Immature natural killer cell (primary cell): ENCODE results near the gene MNDA. TPM values are rescaled to one million over a fixed set of nuclear protein-coding genes. Genes with fewer than 3 reads are reported as not detected.

Source experiments
- DNase-seq, 3 donors: peaks; one replicate each; pipeline ENCODE4 v3.0.0; 2022; ENCODE audit warnings: mixed read lengths in 1 of 3
- H3K27ac Mint-ChIP-seq, 6 donors: one replicate each; pipeline ENCODE4 v1.8.0; 2020; ENCODE audit warnings: mixed read lengths in 6 of 6, mild to moderate bottlenecking in 5 of 6, inconsistent platforms in 4 of 6, moderate library complexity in 3 of 6
- H3K27me3 Mint-ChIP-seq, 3 donors: one replicate each; pipeline ENCODE4 v1.8.0; 2020 to 2021; ENCODE audit warnings: low read depth in 3 of 3, mild to moderate bottlenecking in 3 of 3, mixed read lengths in 3 of 3, moderate library complexity in 3 of 3, inconsistent platforms in 1 of 3
- H3K36me3 Mint-ChIP-seq, 3 donors: one replicate each; pipeline ENCODE4 v1.8.0; 2020; ENCODE audit warnings: mixed read lengths in 3 of 3, inconsistent platforms in 2 of 3, mild to moderate bottlenecking in 2 of 3
- H3K4me1 Mint-ChIP-seq, 2 donors: one replicate each; pipeline ENCODE4 v1.8.0; 2020; ENCODE audit warnings: inconsistent platforms in 2 of 2, mild to moderate bottlenecking in 2 of 2, mixed read lengths in 2 of 2, moderate library complexity in 1 of 2
- H3K4me3 Mint-ChIP-seq, 5 donors: one replicate each; pipeline ENCODE4 v1.8.0; 2020; ENCODE audit warnings: mild to moderate bottlenecking in 5 of 5, mixed read lengths in 5 of 5, inconsistent platforms in 3 of 5, moderate library complexity in 3 of 5
- H3K9me3 Mint-ChIP-seq, 6 donors: one replicate each; pipeline ENCODE4 v1.8.0; 2020; ENCODE audit warnings: mild to moderate bottlenecking in 6 of 6, mixed read lengths in 6 of 6, inconsistent platforms in 4 of 6, moderate library complexity in 3 of 6
- polyA plus RNA-seq, 3 donors: library from polyadenylated mRNA; unstranded; fragments of 300-500 nt; fragmentation: Illumina TruSeq; gene quantifications; one replicate each; pipeline ENCODE4 v1.2.3, GENCODE V29; 2021

Gene MNDA
- polyA plus RNA-seq, 3 donors from 2014 or later, result 2.8 to 16.3 (median 8.8) TPM

DNA sequence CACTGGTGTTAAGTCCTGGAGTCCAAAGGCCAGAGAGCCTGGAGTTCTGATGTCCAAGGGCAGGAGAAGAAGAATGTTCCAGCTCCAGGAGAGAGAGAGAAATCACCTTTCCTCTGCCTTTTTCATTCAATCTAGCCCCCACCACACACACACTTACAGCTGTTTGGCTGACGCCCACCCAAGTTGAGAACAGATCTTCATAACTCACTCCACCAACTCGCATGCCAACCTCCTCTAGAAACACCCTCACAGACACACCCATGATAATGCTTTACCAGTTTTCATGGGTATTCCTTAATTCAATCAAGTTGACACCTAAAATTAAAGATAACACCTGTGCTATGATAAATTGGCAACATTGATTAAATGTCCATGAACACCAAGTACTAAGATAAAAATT, 42.0 kb downstream of the MNDA start:
- no peak overlapping the region for H3K27ac Mint-ChIP-seq
- DNase-seq, result no peak
- no peak overlapping the region for H3K4me3 Mint-ChIP-seq
- H3K27me3 Mint-ChIP-seq, result peaks cover 0 to 4% (median 3%) of the 10 kb centered on the region in 3 donors
- H3K9me3 Mint-ChIP-seq, result no peaks in the 10 kb centered on the region
- no peaks in the 10 kb centered on the region for H3K4me1 Mint-ChIP-seq
- H3K36me3 Mint-ChIP-seq, result peaks cover 0 to 5% (median 0%) of the 10 kb centered on the region in 3 donors

DNA sequence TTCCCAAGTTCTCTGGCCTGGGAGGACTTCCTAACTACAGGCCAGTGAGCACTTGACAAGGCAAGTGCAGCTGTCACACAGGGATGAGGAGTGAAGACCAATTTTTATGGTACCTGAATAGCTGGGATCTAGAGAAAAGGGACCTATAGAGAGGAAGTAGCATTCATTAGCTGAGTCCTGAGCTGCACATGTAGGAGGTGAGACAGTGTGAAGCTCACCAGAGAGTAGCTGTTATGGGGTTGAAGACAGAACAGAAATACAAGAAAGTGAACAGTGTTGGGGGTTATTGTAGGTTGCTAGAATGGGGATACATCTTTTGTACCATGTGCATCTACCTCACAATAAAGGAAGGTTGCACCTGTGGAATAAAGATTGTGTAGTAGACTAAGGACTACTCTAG, 62.5 kb downstream of the MNDA start:
- peaks cover 0 to 2% (median 0%) of the 10 kb centered on the region in 3 donors for H3K27me3 Mint-ChIP-seq
- H3K4me3 Mint-ChIP-seq, result no peak overlapping the region
- DNase-seq, result no peak
- peaks cover 10% of the 10 kb centered on the region in 2 donors for H3K4me1 Mint-ChIP-seq
- H3K36me3 Mint-ChIP-seq, result peaks cover 0 to 8% (median 0%) of the 10 kb centered on the region in 3 donors
- peak overlapping the region in 5 of 6 donors; percentile 2 to 36 (median 14) for H3K27ac Mint-ChIP-seq
- H3K9me3 Mint-ChIP-seq, result no peaks in the 10 kb centered on the region

DNA sequence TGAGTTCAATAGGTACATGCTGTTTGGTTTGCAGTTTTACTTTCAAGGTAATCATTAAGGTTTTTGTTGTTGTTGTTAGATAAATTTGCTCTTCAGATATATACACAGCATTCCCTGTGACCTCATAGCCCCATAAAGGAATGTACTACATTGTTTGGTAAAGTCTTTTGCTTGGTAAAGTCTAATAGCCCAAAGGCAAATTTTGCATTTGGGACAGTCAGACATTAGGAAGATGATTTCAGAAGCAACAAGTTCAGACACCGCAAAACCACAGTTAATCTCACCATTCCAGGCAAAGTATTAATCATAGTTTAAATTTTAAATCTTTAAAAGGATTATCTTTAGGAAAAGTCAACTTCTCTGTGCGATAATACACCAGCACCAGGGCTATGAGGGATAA, 67.6 kb downstream of the MNDA start:
- no peak for DNase-seq
- peaks cover 0 to 12% (median 0%) of the 10 kb centered on the region in 3 donors for H3K36me3 Mint-ChIP-seq
- H3K27ac Mint-ChIP-seq, result no peak overlapping the region
- no peaks in the 10 kb centered on the region for H3K9me3 Mint-ChIP-seq
- peaks cover 0 to 2% (median 1%) of the 10 kb centered on the region in 3 donors for H3K27me3 Mint-ChIP-seq
- H3K4me1 Mint-ChIP-seq, result peaks cover 2 to 5% of the 10 kb centered on the region in 2 donors
- no peak overlapping the region for H3K4me3 Mint-ChIP-seq

Other genes starting within 250 kb of the MNDA start
- gene OR10Z1, start 226.1 kb upstream of the MNDA start, polyA plus RNA-seq, result not detected
- gene SPTA1, start 144.6 kb upstream of the MNDA start, polyA plus RNA-seq, result not detected
- gene OR6K2, start 130.7 kb upstream of the MNDA start, polyA plus RNA-seq, result not detected
- gene OR6K3, start 110.6 kb upstream of the MNDA start, polyA plus RNA-seq, result not detected
- gene OR6K6, start 76.6 kb upstream of the MNDA start, polyA plus RNA-seq, result not detected
- gene OR6N1, start 59.2 kb upstream of the MNDA start, polyA plus RNA-seq, result not detected
- not detected for gene OR6N2, start 50.1 kb upstream of the MNDA start, polyA plus RNA-seq
- gene PYHIN1, start 100.2 kb downstream of the MNDA start, polyA plus RNA-seq, result 100 to 1,000 TPM; 141 to 290 (median 150) TPM
- 100 to 1,000 TPM in 1 of 3 donors, 10 to 100 TPM in 2; 78.8 to 205 (median 80.3) TPM for gene IFI16, start 178.6 kb downstream of the MNDA start, polyA plus RNA-seq
- gene AIM2, start 245.4 kb downstream of the MNDA start, polyA plus RNA-seq, result 1 to 10 TPM in 1 of 3 donors, under 1 TPM in 2; 0.28 to 1.1 (median 0.34) TPM